ENCODE measurements around the gene KITLG.
"Not testable (repeated sequence)": the region's sequence is repeated elsewhere in the genome, so short reads cannot be mapped to it uniquely, and the experiment has no call there.

The KITLG gene

GRCh38 chr12:88496429-88496828, 83.8 kb downstream of the KITLG start:
- no peak for DNase-seq (ENCODE audit: low read depth, low spot score)

DNA sequence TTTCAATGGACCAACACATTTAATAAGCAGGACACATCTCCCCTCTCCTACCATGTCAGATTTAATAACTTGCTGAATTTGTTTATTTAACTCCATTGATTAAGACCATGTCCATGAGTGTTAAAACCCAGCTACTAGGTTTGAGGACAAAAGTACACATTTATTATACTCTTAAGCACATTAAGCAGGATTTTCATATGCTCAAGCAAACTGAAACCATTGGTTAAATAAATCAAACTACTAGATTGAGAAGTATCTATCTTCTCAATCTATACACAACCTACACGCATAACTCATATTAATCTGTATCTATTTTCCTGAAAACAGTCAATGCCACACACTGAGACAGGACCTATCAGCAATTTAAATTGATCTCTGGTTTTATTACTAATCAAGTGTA, 85.2 kb downstream of the KITLG start:
- DNase-seq (ENCODE audit: low read depth, low spot score), result no peak

GRCh38 chr12:88494520-88494919, 85.8 kb downstream of the KITLG start:
- no peak for DNase-seq (ENCODE audit: low read depth, low spot score)

GRCh38 chr12:88493636-88494035, 86.6 kb downstream of the KITLG start:
- peak; percentile 69 for DNase-seq (ENCODE audit: low read depth, low spot score)

DNA sequence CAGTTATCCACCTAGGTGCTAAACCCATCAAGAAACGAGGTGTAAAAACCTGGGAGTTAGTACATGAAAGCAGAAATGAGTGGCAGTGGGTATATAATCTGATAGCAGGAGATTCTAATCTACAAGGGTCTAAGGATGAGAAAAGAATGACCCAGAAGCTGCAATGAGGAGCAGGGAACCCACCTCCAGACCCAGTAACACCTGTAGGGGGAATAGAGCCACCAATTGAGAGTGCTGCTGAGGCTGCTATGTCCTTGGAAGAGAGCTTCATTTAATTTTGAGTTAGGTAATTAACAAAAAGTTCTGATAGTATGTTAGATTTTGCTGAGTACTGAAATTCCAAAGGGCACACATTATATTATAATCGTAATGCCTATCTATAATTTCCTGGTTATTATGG, 89.8 kb downstream of the KITLG start:
- DNase-seq (ENCODE audit: low read depth, low spot score), result no peak

GRCh38 chr12:88472775-88473174, 107.5 kb downstream of the KITLG start:
- peak; percentile 59 for DNase-seq (ENCODE audit: low read depth, low spot score)

DNA sequence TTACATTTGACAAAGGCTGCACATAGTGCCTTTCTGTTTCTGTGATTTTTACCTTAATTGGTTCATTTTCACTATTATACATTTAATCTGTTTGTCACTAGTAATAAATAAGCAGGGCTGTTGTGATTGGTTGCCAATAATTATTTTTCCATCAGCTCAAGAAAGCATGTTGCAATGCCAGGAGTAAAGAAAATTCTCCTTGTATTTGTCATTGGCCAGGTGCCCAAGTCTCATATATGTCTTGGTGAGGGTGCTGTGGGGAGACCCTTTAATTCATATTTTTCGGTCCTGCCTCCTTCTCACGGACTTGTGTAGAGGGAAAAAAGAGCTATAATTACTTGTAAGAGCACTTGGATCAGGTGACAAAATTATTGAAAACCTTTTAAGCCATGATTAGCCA, 108.0 kb downstream of the KITLG start:
- DNase-seq (ENCODE audit: low read depth, low spot score), result peak; percentile 35

- peak; percentile 94 for DNase-seq (ENCODE audit: low read depth, low spot score)
These were observed 108.8 kb downstream of the KITLG start for GRCh38 chr12:88471331-88472045.

- DNase-seq (ENCODE audit: low read depth, low spot score), result no peak
These were observed 111.1 kb downstream of the KITLG start for GRCh38 chr12:88469154-88469553.

GRCh38 chr12:88468581-88468980, 111.7 kb downstream of the KITLG start:
- DNase-seq (ENCODE audit: low read depth, low spot score), result no peak

GRCh38 chr12:88466708-88467107, 113.6 kb downstream of the KITLG start:
- DNase-seq (ENCODE audit: low read depth, low spot score), result not testable (repeated sequence)

GRCh38 chr12:88458327-88458726, 121.9 kb downstream of the KITLG start:
- DNase-seq (ENCODE audit: low read depth, low spot score), result no peak

GRCh38 chr12:88453323-88453722, 126.9 kb downstream of the KITLG start:
- no peak for DNase-seq (ENCODE audit: low read depth, low spot score)

- no peak for DNase-seq (ENCODE audit: low read depth, low spot score)
These were observed 129.1 kb downstream of the KITLG start for GRCh38 chr12:88451205-88451604.

DNA sequence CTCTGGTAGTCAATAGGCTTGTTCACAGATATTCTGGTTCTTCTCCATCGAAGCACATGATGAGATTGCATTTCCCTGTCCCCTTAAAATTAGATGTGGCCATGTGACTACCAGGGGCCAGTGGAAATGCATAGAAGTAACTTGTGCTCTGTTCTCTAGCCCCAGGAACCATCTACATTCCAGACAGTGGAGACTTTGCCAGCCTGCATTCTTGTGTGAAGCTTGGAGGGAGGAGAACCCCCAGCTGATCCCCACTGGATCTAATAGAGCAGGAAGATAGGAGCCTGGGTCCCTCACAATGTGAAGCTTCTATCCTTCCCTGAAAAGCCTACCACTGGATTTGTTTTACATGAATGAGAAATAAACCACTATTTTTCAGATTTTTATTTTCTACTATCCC, 130.1 kb downstream of the KITLG start:
- peak; percentile 39 for DNase-seq (ENCODE audit: low read depth, low spot score)

- DNase-seq (ENCODE audit: low read depth, low spot score), result no peak
These were observed 131.8 kb downstream of the KITLG start for GRCh38 chr12:88448337-88448915.

- DNase-seq (ENCODE audit: low read depth, low spot score), result no peak
These were observed 134.4 kb downstream of the KITLG start for GRCh38 chr12:88445705-88446394.

GRCh38 chr12:88444481-88444880, 135.8 kb downstream of the KITLG start:
- no peak for DNase-seq (ENCODE audit: low read depth, low spot score)

Data from astrocyte of the hippocampus (primary cell).